K562 (cell line): Measurements from ENCODE around the gene C9orf40.

Source experiments
- ATF1 ChIP-seq, 2 experiments: fragments of 450-650 bp in 1 of 2; IDR thresholded peaks; 2 replicates each; pipeline ENCODE4 v1.6.1; 2016; ENCODE audit warnings: missing compliant biosample characterization in 1 of 2, missing genetic modification characterization in 1 of 2
- ELK1 ChIP-seq: sonication (generic); formaldehyde crosslinking; IDR thresholded peaks from 2 replicates; pipeline ENCODE4 v1.8.1; 2022; ENCODE audit warnings: missing genetic modification reagents
- FOXK1 ChIP-seq: sonication (generic); formaldehyde crosslinking; IDR thresholded peaks from 2 replicates; pipeline ENCODE4 v1.8.0; 2022; ENCODE audit warnings: missing genetic modification reagents, mild to moderate bottlenecking, borderline replicate concordance
- PHF21A ChIP-seq: fragments of 450-650 bp; IDR thresholded peaks from 2 replicates; pipeline ENCODE4 v1.6.1; 2017; ENCODE audit warnings: low read depth, borderline replicate concordance
- RBM22 ChIP-seq: fragments of 200-400 bp; formaldehyde crosslinking; IDR thresholded peaks from 2 replicates; pipeline ENCODE4 v1.6.1; 2018; ENCODE audit warnings: low read length, low read depth; ENCODE audit not compliant: poor library complexity, severe bottlenecking
- RFX5 ChIP-seq: IDR thresholded peaks from 2 replicates; pipeline ENCODE4 v1.6.1; 2011; ENCODE audit warnings: low read depth, mild to moderate bottlenecking, improper control_type of control experiment, low read length
- TAF7 ChIP-seq: fragments of 450-650 bp; IDR thresholded peaks from 2 replicates; pipeline ENCODE4 v1.6.1; 2016; ENCODE audit warnings: missing genetic modification characterization, missing compliant biosample characterization

GRCh38 chr9:74946686-74947085 is 6.0 kb downstream of the C9orf40 start:
- TF ChIP-seq ATF1 (CRISPR knock-in tag; IDR thresholded peaks at IDR 0.05) (no peak), ATF1 (tag; IDR thresholded peaks at IDR 0.05) (no peak), PHF21A (no peak), FOXK1 (CRISPR knock-in tag) (no peak), RFX5 (no peak), RBM22 (no peak), TAF7 (tag) (no peak), ELK1 (CRISPR knock-in tag) (no peak)
